GM21367 (cell line): ENCODE results near the gene TUBA3D.
"Not testable (repeated sequence)": the region's sequence is repeated elsewhere in the genome, so short reads cannot be mapped to it uniquely, and the experiment has no call there.

Experiments used
- ATAC-seq: cut with Tn5 transposase; IDR thresholded peaks from one replicate; pipeline ENCODE4 v1.9.1; 2021; ENCODE audit not compliant: unreplicated experiment

TUBA3D gene

GRCh38 chr2:131483981-131484820, 8.3 kb downstream of the TUBA3D start:
- not testable (repeated sequence) for ATAC-seq

- not testable (repeated sequence) for ATAC-seq
Measured at GRCh38 chr2:131484906-131485460, 9.1 kb downstream of the TUBA3D start.

GRCh38 chr2:131486201-131486902, 10.4 kb downstream of the TUBA3D start:
- not testable (repeated sequence) for ATAC-seq

- ATAC-seq: no peak
Measured at GRCh38 chr2:131488306-131489205, 12.6 kb downstream of the TUBA3D start.

- ATAC-seq: not testable (repeated sequence)
Measured at GRCh38 chr2:131490616-131491468, 14.9 kb downstream of the TUBA3D start.

- not testable (repeated sequence) for ATAC-seq
Measured at GRCh38 chr2:131491469-131491836, 15.5 kb downstream of the TUBA3D start.

GRCh38 chr2:131492015-131492417, 16.1 kb downstream of the TUBA3D start, which contains the start of gene MZT2A:
Gene MZT2A, minus strand, starts transcription at chr2:131492397. Its CDS starts 21 bp downstream, at chr2:131492376.
- ATAC-seq: not testable (repeated sequence)

GRCh38 chr2:131492418-131493198, 16.7 kb downstream of the TUBA3D start:
- peak; percentile 59 for ATAC-seq

GRCh38 chr2:131493199-131493968, 17.5 kb downstream of the TUBA3D start:
- ATAC-seq: peak; percentile 20

GRCh38 chr2:131495506-131495905, 19.6 kb downstream of the TUBA3D start:
- ATAC-seq: not testable (repeated sequence)

GRCh38 chr2:131498321-131498973, 22.5 kb downstream of the TUBA3D start:
- ATAC-seq: peak; percentile 78

GRCh38 chr2:131503587-131503986, 27.7 kb downstream of the TUBA3D start:
- ATAC-seq: not testable (repeated sequence)

- not testable (repeated sequence) for ATAC-seq
Measured at GRCh38 chr2:131504082-131504750, 28.3 kb downstream of the TUBA3D start.

GRCh38 chr2:131509615-131510014, 33.7 kb downstream of the TUBA3D start:
- no peak for ATAC-seq

GRCh38 chr2:131511291-131511968, 35.5 kb downstream of the TUBA3D start:
- not testable (repeated sequence) for ATAC-seq
